K562 (cell line): ENCODE measurements around the gene CS. TPM values are rescaled to one million over a fixed set of nuclear protein-coding genes. Genes with fewer than 3 reads are reported as not detected.

Source experiments
- FOS ChIP-seq: IDR thresholded peaks from 3 replicates; pipeline ENCODE4 v1.6.1; 2011; ENCODE audit not compliant: insufficient read length; ENCODE audit errors: extremely low read depth
- GTF2E2 ChIP-seq: fragments of 200-800 bp; sonication (Bioruptor generic); IDR thresholded peaks from 2 replicates; pipeline ENCODE4 v1.6.1; 2016; ENCODE audit warnings: missing genetic modification characterization, missing compliant biosample characterization
- LCOR ChIP-seq: sonication (generic); formaldehyde crosslinking; IDR thresholded peaks from 2 replicates; pipeline ENCODE4 v1.8.0; 2022; ENCODE audit warnings: mild to moderate bottlenecking, missing genetic modification reagents
- LEF1 ChIP-seq: fragments of 450-650 bp; IDR thresholded peaks from 2 replicates; pipeline ENCODE4 v1.6.1; 2016; ENCODE audit warnings: mild to moderate bottlenecking
- NCOA1 ChIP-seq: fragments of 450-650 bp; IDR thresholded peaks from 2 replicates; pipeline ENCODE4 v1.6.1; 2016; ENCODE audit warnings: low read depth
- NEUROD1 ChIP-seq: fragments of 150-350 bp; IDR thresholded peaks from 2 replicates; pipeline ENCODE4 v1.6.1; 2014; ENCODE audit warnings: borderline replicate concordance, low read length, low read depth; ENCODE audit not compliant: partially characterized antibody
- SMARCB1 ChIP-seq: IDR thresholded peaks from 2 replicates; pipeline ENCODE4 v1.6.1; 2011; ENCODE audit warnings: improper control_type of control experiment, low read depth; ENCODE audit not compliant: insufficient read length
- TFAM ChIP-seq: fragments of 250-450 bp; sonication (Bioruptor Pico); conservative IDR thresholded peaks from 2 replicates; pipeline ENCODE4 v1.5.0; 2021; ENCODE audit warnings: mild to moderate bottlenecking, moderate library complexity
- THRAP3 ChIP-seq: fragments of 450-650 bp; IDR thresholded peaks from 2 replicates; pipeline ENCODE4 v1.6.1; 2016; ENCODE audit warnings: mild to moderate bottlenecking, inconsistent platforms, borderline replicate concordance
- ZC3H11A ChIP-seq: IDR thresholded peaks from 2 replicates; pipeline ENCODE4 v1.6.1; 2012; ENCODE audit warnings: low read depth, low read length, improper control_type of control experiment
- ZFPM2 ChIP-seq: fragments of 250-450 bp; sonication (Bioruptor Pico); IDR thresholded peaks from 2 replicates; pipeline ENCODE4 v1.5.1; 2022; ENCODE audit warnings: mild to moderate bottlenecking
- ZNF274 ChIP-seq: IDR thresholded peaks from 2 replicates; pipeline ENCODE4 v1.6.1; 2011; ENCODE audit warnings: low read depth, mild to moderate bottlenecking, low read length, moderate library complexity, borderline replicate concordance
- ZNF316 ChIP-seq: fragments of 450-650 bp; IDR thresholded peaks from 2 replicates; pipeline ENCODE4 v1.6.1; 2016
- ZNF436 ChIP-seq: fragments of 250-450, 450-650 bp; sonication (Bioruptor Pico); formaldehyde crosslinking; IDR thresholded peaks from 2 replicates; pipeline ENCODE4 v1.7.0; 2020; ENCODE audit warnings: mild to moderate bottlenecking
- ZNF583 ChIP-seq: fragments of 250-450 bp; sonication (Bioruptor Pico); IDR thresholded peaks from 2 replicates; pipeline ENCODE4 v1.4.0; 2020
- ZNF780A ChIP-seq: fragments of 250-450 bp; sonication (Bioruptor Pico); IDR thresholded peaks from 2 replicates; pipeline ENCODE4 v1.5.0; 2021; ENCODE audit warnings: mild to moderate bottlenecking
- polyA plus RNA-seq, 8 experiments: library from polyadenylated mRNA; depleted of rRNA in 4 of 8; stranded (reverse) in 5 of 8; unstranded in 3 of 8; fragments of >200 nt; fragmentation: Nextera tagmentation in 2 of 8; fragmentation: Illumina TruSeq in 1 of 8; extraction: Ambion mirVana in 2 of 8; extraction: Trizol in 1 of 8; gene quantifications; 2 replicates each; pipeline versions ENCODE4 v1.2.1 to v1.2.3, GENCODE V29; 2011 to 2014; ENCODE audit warnings: inconsistent platforms in 1 of 8, missing spikeins in 1 of 8
- total RNA-seq, 7 experiments: library from RNA; depleted of rRNA in 6 of 7; stranded (reverse); fragments of >200 nt in 6 of 7; fragmentation: Illumina TruSeq in 2 of 7; extraction: Trizol in 2 of 7; gene quantifications; 2 replicates each; pipeline versions ENCODE4 v1.2.1 to v1.2.3, GENCODE V29; 2011 to 2021; ENCODE audit warnings: low replicate concordance in 1 of 7
- TF ChIP-seq, protein P1 (sequence below): IDR thresholded peaks from 2 replicates; pipeline ENCODE4 v1.6.1; 2014; ENCODE audit warnings: antibody characterized with exemption
- TF ChIP-seq, protein P2 (sequence below): fragments of 450-650 bp; IDR thresholded peaks from 2 replicates; pipeline ENCODE4 v1.6.1; 2017; ENCODE audit warnings: antibody characterized with exemption, mild to moderate bottlenecking
- TF ChIP-seq, protein P3 (sequence below): fragments of 450-650 bp; conservative IDR thresholded peaks from 2 replicates; pipeline ENCODE4 v1.6.1; 2016; ENCODE audit warnings: missing genetic modification characterization, low read depth, mild to moderate bottlenecking, missing compliant biosample characterization, moderate library complexity
- TF ChIP-seq, protein P4 (sequence below): fragments of 250-450 bp; sonication (Bioruptor Pico); IDR thresholded peaks from 2 replicates; pipeline ENCODE4 v1.4.0; 2020; ENCODE audit warnings: mild to moderate bottlenecking, moderate library complexity, borderline replicate concordance

CS gene
- total and polyA plus RNA-seq, 9 of the 15 experiments (the other 6 are each of a cell fraction or from before 2014, with no cell fraction given) = 99.9 to 390 (median 149) TPM

DNA sequence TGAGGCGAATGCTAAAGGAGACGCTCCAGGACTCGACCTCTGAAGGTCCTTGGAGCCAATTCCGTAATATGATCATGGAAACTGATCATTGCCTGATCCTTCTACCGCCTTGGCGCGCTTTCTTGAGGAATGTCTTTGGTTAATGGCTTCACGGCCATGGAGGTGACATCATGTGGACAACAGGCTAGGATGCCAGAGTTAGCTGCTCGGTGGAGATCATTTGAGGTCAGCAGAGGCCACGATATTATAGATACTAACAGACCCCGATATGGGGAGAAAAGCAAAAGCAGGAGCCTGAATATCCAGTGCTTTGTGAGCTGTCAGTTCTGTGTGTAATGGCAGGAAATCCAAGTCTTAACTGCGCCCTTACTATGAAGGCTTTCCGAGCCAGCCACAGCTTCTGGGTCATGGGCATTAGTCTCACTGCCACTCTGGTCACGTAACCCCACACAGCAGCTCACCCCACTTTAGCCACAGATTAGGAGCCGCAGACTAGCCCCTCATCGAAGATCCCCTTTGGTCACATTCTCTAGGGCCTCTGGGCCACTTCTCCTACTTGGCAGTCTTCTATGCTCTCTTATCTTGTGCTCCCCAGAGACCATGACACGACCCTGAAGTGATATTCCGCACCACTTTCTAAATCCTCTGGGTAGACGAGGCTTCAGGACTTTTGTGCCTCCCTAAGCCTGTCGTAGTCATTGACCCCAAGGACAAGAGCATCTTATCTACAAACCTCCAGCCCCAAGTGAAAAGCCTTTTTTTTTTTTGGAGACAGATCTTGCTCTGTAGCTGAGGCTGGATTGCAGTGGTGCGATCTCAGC, 724 bp upstream of the CS start (continued):
- no peak for TF ChIP-seq NCOA1
- TF ChIP-seq ZNF583 = no peak
- TF ChIP-seq, protein P1, sequence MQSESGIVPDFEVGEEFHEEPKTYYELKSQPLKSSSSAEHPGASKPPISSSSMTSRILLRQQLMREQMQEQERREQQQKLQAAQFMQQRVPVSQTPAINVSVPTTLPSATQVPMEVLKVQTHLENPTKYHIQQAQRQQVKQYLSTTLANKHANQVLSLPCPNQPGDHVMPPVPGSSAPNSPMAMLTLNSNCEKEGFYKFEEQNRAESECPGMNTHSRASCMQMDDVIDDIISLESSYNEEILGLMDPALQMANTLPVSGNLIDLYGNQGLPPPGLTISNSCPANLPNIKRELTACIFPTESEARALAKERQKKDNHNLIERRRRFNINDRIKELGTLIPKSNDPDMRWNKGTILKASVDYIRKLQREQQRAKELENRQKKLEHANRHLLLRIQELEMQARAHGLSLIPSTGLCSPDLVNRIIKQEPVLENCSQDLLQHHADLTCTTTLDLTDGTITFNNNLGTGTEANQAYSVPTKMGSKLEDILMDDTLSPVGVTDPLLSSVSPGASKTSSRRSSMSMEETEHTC = no peak
- no peak for TF ChIP-seq NEUROD1
- TF ChIP-seq GTF2E2 (tag) = peak; percentile 85
- TF ChIP-seq FOS = no peak
- no peak for TF ChIP-seq ZNF316
- TF ChIP-seq LEF1 = peak; percentile 66; the same call in 1 of the 2 replicates
- 0 out of 2 replicates have a peak, but pooled peaks have one; percentile 17 for TF ChIP-seq ZFPM2 (CRISPR knock-in tag)
- no peak for TF ChIP-seq ZNF780A (CRISPR knock-in tag)
- TF ChIP-seq, protein P2, sequence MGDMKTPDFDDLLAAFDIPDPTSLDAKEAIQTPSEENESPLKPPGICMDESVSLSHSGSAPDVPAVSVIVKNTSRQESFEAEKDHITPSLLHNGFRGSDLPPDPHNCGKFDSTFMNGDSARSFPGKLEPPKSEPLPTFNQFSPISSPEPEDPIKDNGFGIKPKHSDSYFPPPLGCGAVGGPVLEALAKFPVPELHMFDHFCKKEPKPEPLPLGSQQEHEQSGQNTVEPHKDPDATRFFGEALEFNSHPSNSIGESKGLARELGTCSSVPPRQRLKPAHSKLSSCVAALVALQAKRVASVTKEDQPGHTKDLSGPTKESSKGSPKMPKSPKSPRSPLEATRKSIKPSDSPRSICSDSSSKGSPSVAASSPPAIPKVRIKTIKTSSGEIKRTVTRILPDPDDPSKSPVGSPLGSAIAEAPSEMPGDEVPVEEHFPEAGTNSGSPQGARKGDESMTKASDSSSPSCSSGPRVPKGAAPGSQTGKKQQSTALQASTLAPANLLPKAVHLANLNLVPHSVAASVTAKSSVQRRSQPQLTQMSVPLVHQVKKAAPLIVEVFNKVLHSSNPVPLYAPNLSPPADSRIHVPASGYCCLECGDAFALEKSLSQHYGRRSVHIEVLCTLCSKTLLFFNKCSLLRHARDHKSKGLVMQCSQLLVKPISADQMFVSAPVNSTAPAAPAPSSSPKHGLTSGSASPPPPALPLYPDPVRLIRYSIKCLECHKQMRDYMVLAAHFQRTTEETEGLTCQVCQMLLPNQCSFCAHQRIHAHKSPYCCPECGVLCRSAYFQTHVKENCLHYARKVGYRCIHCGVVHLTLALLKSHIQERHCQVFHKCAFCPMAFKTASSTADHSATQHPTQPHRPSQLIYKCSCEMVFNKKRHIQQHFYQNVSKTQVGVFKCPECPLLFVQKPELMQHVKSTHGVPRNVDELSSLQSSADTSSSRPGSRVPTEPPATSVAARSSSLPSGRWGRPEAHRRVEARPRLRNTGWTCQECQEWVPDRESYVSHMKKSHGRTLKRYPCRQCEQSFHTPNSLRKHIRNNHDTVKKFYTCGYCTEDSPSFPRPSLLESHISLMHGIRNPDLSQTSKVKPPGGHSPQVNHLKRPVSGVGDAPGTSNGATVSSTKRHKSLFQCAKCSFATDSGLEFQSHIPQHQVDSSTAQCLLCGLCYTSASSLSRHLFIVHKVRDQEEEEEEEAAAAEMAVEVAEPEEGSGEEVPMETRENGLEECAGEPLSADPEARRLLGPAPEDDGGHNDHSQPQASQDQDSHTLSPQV = peak; percentile 88
- no peak for TF ChIP-seq ZNF274
- no peak for TF ChIP-seq THRAP3
- TF ChIP-seq, protein P3, sequence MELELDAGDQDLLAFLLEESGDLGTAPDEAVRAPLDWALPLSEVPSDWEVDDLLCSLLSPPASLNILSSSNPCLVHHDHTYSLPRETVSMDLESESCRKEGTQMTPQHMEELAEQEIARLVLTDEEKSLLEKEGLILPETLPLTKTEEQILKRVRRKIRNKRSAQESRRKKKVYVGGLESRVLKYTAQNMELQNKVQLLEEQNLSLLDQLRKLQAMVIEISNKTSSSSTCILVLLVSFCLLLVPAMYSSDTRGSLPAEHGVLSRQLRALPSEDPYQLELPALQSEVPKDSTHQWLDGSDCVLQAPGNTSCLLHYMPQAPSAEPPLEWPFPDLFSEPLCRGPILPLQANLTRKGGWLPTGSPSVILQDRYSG (tag) = peak; percentile 81
- TF ChIP-seq, protein P4, sequence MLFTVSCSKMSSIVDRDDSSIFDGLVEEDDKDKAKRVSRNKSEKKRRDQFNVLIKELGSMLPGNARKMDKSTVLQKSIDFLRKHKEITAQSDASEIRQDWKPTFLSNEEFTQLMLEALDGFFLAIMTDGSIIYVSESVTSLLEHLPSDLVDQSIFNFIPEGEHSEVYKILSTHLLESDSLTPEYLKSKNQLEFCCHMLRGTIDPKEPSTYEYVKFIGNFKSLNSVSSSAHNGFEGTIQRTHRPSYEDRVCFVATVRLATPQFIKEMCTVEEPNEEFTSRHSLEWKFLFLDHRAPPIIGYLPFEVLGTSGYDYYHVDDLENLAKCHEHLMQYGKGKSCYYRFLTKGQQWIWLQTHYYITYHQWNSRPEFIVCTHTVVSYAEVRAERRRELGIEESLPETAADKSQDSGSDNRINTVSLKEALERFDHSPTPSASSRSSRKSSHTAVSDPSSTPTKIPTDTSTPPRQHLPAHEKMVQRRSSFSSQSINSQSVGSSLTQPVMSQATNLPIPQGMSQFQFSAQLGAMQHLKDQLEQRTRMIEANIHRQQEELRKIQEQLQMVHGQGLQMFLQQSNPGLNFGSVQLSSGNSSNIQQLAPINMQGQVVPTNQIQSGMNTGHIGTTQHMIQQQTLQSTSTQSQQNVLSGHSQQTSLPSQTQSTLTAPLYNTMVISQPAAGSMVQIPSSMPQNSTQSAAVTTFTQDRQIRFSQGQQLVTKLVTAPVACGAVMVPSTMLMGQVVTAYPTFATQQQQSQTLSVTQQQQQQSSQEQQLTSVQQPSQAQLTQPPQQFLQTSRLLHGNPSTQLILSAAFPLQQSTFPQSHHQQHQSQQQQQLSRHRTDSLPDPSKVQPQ (CRISPR knock-in tag) = no peak
- TF ChIP-seq LCOR (CRISPR knock-in tag) = peak; percentile 79
- TF ChIP-seq TFAM (CRISPR knock-in tag) = no peak
- no peak for TF ChIP-seq ZNF436 (CRISPR knock-in tag)
- no peak for TF ChIP-seq ZC3H11A
- no peak for TF ChIP-seq SMARCB1
